C4-2B (cell line): ENCODE results near the gene ASIC2.

ENCODE experiments used
- ZFX ChIP-seq: fragments of 450-650 bp; IDR thresholded peaks from 2 replicates; pipeline ENCODE4 v1.6.1; 2017
- TF ChIP-seq, protein P1 (sequence below): fragments of 450-650 bp; conservative IDR thresholded peaks from 2 replicates; pipeline ENCODE4 v1.5.1; 2017; ENCODE audit warnings: mild to moderate bottlenecking

DNA sequence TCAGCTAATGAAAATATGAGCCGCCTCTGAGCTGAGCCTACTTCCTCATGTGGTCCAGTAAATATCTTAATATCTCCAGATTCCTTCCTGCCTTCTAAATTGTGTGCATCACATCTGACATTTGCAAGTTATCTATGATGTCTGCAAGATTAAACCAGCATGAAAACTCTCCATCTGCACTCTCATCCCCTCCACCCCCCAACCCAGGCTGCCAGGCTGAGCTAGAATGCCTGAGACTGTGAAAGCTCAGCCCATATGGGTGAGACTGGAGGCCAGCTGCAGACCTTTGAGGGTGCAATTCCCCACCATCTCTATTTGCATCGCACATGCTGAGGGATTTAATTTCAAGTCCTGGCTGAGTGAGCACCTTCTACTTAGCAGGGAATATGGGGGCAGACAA lies 82.8 kb downstream of the ASIC2 start:
- TF ChIP-seq, protein P1, sequence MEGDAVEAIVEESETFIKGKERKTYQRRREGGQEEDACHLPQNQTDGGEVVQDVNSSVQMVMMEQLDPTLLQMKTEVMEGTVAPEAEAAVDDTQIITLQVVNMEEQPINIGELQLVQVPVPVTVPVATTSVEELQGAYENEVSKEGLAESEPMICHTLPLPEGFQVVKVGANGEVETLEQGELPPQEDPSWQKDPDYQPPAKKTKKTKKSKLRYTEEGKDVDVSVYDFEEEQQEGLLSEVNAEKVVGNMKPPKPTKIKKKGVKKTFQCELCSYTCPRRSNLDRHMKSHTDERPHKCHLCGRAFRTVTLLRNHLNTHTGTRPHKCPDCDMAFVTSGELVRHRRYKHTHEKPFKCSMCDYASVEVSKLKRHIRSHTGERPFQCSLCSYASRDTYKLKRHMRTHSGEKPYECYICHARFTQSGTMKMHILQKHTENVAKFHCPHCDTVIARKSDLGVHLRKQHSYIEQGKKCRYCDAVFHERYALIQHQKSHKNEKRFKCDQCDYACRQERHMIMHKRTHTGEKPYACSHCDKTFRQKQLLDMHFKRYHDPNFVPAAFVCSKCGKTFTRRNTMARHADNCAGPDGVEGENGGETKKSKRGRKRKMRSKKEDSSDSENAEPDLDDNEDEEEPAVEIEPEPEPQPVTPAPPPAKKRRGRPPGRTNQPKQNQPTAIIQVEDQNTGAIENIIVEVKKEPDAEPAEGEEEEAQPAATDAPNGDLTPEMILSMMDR: no peak
- TF ChIP-seq ZFX: no peak
